GM10248 (cell line): ENCODE data around the gene NAXD.

Experiments used
- CTCF ChIA-PET: fragments of 300-600 bp; sonication (Branson Sonifier 250); formaldehyde crosslinking; extraction: SDS; loops from one replicate; lab custom pipeline; 2021; ENCODE audit warnings: antibody characterized with exemption; lab: Yijun Ruan, JAX
- POLR2A ChIA-PET: fragments of 350-650 bp; sonication (Branson Sonifier 250); formaldehyde crosslinking; extraction: SDS; loops from one replicate; lab custom pipeline; 2020; ENCODE audit warnings: antibody characterized with exemption; lab: Yijun Ruan, JAX
- DNase-seq: peaks from one replicate; pipeline ENCODE4 v3.0.0; 2012; ENCODE audit errors: extremely low spot score
- CTCF ChIP-seq: IDR thresholded peaks from 2 replicates; pipeline ENCODE4 v1.5.1; 2012; ENCODE audit warnings: mild to moderate bottlenecking, low read depth; ENCODE audit errors: extremely low read depth, missing control alignments, control extremely low read depth

Gene NAXD

GRCh38 chr13:110683203-110683883 is 68.0 kb downstream of the NAXD start:
- no peak for DNase-seq
- POLR2A ChIA-PET: interaction anchor here (0.9 to 1.0 kb wide), 2 partner anchors 29 to 32 kb away, joined by 5 to 7 read pairs; no protein-coding TSS in a partner anchor
- CTCF ChIA-PET: interaction anchor here (0.8 to 1.2 kb wide), 5 partner anchors 18 to 188 kb away, joined by 3 read pairs; no protein-coding TSS in a partner anchor
- no peak for TF ChIP-seq CTCF

- no peak for TF ChIP-seq CTCF
- ChIA-PET POLR2A (interaction anchor here (0.6 kb wide), 1 partner anchor 63 kb away, joined by 4 read pairs; no protein-coding TSS in a partner anchor), CTCF (interaction anchor here (0.8 to 1.2 kb wide), 5 partner anchors 18 to 134 kb away, joined by 3 read pairs; no protein-coding TSS in a partner anchor)
- no peak for DNase-seq
Measured at GRCh38 chr13:110683921-110684320, 68.6 kb downstream of the NAXD start.

GRCh38 chr13:110684388-110685056 is 69.2 kb downstream of the NAXD start:
- no peak for DNase-seq
- TF ChIP-seq CTCF: no peak
- ChIA-PET POLR2A (interaction anchor here (0.6 kb wide), 1 partner anchor 64 kb away, joined by 4 read pairs; no protein-coding TSS in a partner anchor), CTCF (interaction anchor here (1.0 to 1.2 kb wide), 4 partner anchors 17 to 133 kb away, joined by 3 read pairs; no protein-coding TSS in a partner anchor)

- TF ChIP-seq CTCF: no peak
- DNase-seq: no peak
- POLR2A ChIA-PET: no interaction called here
- CTCF ChIA-PET: no interaction called here
Measured at GRCh38 chr13:110685305-110686020, 70.1 kb downstream of the NAXD start.

- ChIA-PET CTCF (no interaction called here), POLR2A (no interaction called here)
Measured at GRCh38 chr13:110687736-110688135, 72.4 kb downstream of the NAXD start.

More at GRCh38 chr13:110687736-110688135, 72.4 kb downstream of the NAXD start:
- TF ChIP-seq CTCF: no peak
- no peak for DNase-seq
